GM13976 (cell line): ENCODE results near the gene AAK1.
"Not testable (repeated sequence)": the region's sequence is repeated elsewhere in the genome, so short reads cannot be mapped to it uniquely, and the experiment has no call there.

ENCODE experiments used
- DNase-seq: peaks from one replicate; pipeline ENCODE4 v3.0.0; 2012; ENCODE audit warnings: low spot score
- CTCF ChIP-seq: IDR thresholded peaks from 2 replicates; pipeline ENCODE4 v1.5.1; 2012; ENCODE audit warnings: borderline replicate concordance, mild to moderate bottlenecking; ENCODE audit not compliant: insufficient read depth; ENCODE audit errors: extremely low read depth, missing control alignments, control extremely low read depth
- in situ Hi-C: fragments of 300-500 bp; cut with MboI; formaldehyde crosslinking; loops from one replicate; pipeline ENCODE4 v1.12.0; 2022; ENCODE audit warnings: low sequenced_read_pairs, mixed read lengths, inconsistent platforms; ENCODE audit not compliant: unreplicated experiment

AAK1 gene

DNA sequence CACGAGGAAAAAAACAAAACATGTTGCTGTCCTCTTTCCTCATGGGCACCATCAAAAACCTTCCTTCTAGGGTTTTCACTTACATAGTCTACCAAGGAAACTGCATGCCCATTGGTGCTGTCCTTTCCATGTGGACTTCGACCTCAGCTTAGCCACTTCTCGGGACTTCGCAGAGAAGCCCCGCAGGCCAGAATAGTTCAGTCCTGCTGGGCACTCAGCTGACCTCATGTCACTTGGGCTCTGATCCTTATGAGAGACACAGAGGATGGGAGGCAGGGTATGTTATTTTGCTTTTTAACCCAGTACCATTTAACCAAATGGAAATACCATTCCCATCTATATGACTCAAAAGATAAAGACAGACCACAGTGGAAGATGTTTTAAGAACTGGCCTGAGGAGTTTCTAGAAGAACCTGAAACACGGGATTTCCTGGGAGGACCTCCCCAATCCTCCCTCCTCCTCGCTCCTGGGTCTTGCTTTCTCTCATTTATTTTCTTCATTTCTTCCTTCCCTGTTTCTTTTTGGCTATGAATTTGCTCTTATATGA is 28.4 kb downstream of the AAK1 start:
- in situ Hi-C loops: no loop called here
- TF ChIP-seq CTCF: no peak
- DNase-seq: no peak

DNA sequence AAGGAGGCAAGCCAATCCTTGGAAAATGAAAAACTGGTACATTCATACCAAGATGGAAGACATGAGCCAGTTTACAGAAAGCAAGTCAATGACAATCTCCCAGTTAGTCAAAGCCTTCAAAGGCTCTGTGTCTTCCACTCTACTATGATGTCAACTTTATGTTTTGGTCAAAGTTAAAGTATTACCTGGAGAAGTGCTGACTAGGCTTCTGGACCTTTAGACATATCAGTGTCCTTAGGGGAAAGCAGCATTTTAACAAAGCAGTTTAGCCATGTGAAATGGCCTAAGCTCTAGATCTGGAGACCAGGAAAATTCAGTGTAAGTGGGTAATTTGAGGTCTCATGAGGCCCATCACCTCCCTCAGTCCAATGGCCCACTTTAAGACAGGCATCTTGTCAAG is 30.8 kb downstream of the AAK1 start:
- in situ Hi-C loops: no loop called here
- no peak for TF ChIP-seq CTCF
- DNase-seq: no peak

- in situ Hi-C loops: no loop called here
- DNase-seq: no peak
- no peak for TF ChIP-seq CTCF
These were observed 31.3 kb downstream of the AAK1 start for GRCh38 chr2:69612200-69612599.

DNA sequence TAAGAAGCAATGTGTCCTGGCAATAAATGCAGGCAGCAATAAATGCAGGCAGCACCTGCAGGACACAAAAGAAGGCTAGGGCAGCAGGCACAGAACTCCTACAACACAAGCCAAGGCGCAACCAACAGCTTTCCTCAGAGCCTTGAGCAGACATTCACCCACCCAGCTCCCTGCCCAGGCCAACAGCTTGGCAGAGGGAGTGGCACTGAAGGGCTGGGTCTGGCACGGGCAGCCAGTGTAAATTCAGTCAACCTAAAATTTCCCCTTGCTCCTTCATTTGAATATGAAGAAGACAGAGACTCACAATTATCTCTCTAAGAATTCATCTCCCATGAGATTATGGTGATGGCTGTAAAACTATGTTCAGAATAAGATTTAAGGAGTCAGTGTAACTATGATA is 35.4 kb downstream of the AAK1 start:
- no peak for DNase-seq
- in situ Hi-C loops: no loop called here
- no peak for TF ChIP-seq CTCF

- DNase-seq, in situ Hi-C loops: not testable (repeated sequence)
These were observed 36.8 kb downstream of the AAK1 start for GRCh38 chr2:69606771-69607170.

DNA sequence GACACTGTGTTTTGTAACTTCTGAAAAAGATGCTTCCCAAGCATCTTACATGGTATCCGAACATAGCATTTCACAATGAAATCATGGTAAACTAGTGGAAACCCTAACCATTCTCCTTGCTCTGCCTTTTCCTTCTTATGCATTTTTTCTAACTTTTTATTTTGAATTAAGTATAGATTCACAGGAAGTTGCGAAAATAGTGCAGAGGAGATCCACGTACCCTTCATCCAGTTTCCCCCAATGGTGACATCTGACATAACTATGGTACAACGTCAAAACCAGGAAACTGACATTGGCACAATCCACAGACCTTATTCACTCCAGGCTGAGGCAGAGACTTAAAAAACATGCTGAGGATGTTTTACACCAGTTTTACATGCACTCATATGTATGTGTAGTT is 38.3 kb downstream of the AAK1 start:
- TF ChIP-seq CTCF: no peak
- in situ Hi-C loops: no loop called here
- DNase-seq: no peak

DNA sequence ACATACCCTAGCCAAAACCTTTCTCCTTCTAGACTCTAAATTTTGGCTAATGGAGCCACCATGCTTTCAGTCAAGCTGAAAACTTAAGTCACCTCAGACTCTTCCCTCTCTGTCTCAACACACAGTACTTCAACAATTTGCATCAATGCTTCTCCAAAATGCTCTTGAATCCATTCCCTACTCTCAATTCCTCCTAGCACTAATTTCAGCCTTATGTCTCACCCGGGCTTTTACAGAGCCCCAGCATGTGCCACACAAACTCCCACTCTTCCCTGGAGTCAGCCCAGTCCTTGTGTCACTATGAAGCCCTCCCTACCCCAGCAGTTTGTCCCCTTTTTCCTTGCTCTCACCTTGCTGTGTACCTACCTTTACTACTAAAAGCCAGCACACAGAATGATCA is 38.7 kb downstream of the AAK1 start:
- in situ Hi-C loops: no loop called here
- no peak for DNase-seq
- no peak for TF ChIP-seq CTCF
